NCI-H345 (cell line): ENCODE data around the gene ZNF383.
"Not testable (repeated sequence)": the region's sequence is repeated elsewhere in the genome, so short reads cannot be mapped to it uniquely, and the experiment has no call there.

Experiments used
- DNase-seq: peaks from one replicate; lab custom pipeline; 2025; lab: John Stamatoyannopoulos, UW

The ZNF383 gene

GRCh38 chr19:37217775-37218591 is at the start of gene ZNF383:
TSS of gene ZNF383 (plus strand) at chr19:37218214. CDS start at chr19:37230454, 12,240 bp downstream.
- DNase-seq = peak; percentile 97

DNA sequence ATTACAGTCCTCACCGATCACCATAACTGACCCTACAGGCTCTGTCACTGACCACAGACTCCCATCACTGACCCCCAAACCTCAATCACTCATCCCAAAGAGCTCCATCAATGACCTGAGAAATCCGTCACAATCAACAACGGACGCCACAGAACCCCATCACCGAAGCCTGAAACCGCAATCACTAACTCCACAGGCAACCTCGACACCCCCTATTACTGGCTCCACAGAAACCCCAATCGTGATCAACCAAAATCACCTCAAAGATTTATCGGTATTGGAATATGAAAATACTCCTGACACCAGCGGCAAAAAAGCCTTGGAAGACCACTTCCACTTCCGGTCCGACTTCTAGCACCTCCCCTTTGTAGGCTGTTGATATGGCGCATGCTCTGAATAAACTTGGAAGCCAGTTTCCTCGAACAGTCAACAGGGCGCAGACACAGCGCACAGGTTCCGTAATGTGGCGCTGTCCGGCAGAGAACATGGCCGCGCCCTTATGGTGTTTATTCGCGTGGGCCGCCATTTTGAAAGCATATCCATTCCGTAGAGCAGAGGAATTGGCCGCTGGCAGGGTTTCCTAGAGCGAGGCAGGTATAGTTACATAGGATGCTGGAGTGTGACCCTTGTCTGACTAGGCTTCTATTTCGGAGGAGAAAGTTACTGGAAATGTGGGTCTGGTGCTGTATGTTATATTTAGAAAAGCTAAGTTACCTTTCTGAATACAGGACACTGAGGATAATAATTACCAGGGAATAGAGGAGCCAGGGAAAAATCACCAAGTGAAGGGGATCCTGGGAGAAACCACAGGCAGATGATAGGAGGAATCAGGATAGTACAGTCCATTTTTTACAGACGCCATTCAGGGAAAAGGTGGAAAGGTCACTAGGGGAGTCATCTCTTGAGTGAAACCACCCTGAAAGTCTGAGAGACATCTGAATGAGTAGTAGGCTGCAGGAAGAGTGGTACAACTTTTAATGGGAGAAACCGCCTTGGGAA is 45.3 kb upstream of the ZNF383 start, which contains the start of gene ZNF585A:
TSS of gene ZNF585A (minus strand) at position 328 of the 999 bp plus-strand sequence. CDS start 2,785 bp downstream, outside the sequence.
- peak; percentile 99 for DNase-seq

- not testable (repeated sequence) for DNase-seq
Measured at GRCh38 chr19:37186071-37186470, 31.9 kb upstream of the ZNF383 start.

DNA sequence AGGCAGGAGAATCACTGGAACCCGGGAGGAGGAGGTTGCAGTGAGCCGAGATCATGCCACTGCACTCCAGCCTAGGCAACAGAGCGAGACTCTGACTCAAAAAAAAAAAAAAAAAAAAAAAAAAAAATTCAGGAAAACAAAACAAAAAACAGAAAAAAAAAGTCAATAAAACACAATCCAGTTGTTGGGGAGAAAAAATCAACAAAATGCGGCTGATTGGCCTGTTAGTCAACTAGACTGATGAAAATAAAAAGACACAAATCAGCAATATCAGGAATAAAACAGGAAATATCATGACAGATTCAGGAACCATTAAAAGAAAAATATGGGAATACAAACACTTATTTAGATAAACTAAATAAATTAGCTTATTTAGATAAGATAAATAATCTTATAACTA is 22.8 kb upstream of the ZNF383 start:
- not testable (repeated sequence) for DNase-seq

DNA sequence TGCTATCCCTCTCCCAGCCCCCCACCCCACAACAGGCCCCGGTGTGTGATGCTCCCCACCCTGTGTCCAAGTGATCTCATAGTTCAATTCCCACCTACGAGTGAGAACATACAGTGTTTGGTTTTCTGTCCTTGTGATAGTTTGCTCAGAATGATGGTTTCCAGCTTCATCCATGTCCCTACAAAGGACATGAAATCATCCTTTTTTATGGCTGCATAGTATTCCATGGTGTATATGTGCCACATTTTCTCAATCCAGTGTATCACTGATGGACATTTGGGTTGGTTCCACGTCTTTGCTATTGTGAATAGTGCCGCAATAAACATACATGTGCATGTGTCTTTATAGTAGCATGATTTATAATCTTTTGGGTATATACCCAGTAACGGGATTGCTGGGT is 20.9 kb upstream of the ZNF383 start:
- not testable (repeated sequence) for DNase-seq

DNA sequence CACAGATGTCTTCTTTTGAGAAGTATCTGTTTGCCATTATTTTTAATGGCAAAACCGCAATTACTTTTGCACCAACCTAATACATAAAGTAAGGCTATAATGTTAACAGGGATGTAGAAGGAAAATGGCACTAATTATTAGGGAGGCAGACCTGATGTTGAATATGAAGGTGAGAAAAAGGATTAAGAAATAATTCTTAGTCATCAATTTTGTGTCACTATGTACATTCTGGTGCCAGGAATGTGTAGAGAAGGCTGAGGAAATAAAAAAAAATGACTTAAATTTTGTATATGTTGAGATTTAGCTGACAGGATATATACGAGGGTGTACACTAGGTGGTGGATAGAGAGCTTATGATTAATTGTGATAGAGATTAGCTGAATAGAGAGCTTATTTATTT is 20.2 kb upstream of the ZNF383 start:
- no peak for DNase-seq

DNA sequence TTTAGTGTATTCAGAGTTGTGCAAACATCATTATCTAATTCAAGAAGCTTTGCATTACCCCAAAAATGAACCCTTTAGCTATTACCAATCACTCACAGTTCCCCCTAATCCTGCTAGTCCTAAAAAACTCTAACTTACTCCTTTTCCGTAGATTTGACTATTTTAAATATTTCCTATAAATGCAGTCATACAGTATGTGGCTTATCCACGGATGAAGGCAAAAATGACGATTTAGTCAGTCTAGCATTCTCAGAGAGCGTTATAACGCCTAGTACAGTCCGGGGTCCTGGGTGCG is 587 bp upstream of the ZNF383 start:
- DNase-seq = no peak

GRCh38 chr19:37218592-37218935 is 550 bp downstream of the ZNF383 start:
- no peak for DNase-seq

DNA sequence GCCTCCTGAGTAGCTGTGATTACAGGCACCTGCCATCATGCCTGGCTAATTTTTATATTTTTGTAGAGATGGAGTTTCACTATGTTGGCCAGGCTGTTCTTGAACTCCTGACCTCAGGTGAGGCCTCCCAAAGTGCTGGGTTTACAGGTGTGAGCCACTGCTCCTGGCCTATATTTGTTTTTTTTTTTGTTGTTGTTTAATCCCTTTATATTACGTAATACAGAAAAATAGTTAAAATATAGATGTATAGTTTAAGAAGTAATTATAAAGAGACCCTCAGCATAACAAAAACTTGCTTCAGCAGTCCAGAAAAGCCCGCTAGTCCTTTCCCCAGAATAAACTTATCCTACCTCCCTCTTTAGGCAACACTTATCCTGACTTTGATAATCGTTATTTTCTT is 2.4 kb downstream of the ZNF383 start:
- no peak for DNase-seq

- no peak for DNase-seq
Measured at GRCh38 chr19:37221136-37221535, 3.1 kb downstream of the ZNF383 start.

- DNase-seq = no peak
Measured at GRCh38 chr19:37226248-37226647, 8.2 kb downstream of the ZNF383 start.

DNA sequence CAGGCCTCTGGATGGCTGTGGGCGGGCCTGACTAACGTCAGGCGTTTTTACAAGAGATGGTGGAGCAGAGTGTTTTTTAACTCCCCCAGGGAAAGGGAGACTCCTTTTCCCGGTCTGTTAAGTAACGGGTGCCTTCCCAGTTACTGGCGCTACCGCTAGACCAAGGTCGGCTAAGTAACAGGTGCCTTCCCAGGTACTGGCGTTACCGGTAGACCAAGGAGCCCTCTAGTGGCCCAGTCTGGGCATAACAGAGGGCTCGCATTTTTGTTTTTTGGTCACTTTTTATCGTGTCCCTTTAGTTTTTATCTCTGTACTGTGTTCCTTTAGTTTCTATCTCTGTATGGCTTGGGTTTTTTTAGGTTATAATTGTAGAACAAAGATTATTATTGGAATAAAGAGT is 10.0 kb downstream of the ZNF383 start:
- DNase-seq = peak; percentile 14

DNA sequence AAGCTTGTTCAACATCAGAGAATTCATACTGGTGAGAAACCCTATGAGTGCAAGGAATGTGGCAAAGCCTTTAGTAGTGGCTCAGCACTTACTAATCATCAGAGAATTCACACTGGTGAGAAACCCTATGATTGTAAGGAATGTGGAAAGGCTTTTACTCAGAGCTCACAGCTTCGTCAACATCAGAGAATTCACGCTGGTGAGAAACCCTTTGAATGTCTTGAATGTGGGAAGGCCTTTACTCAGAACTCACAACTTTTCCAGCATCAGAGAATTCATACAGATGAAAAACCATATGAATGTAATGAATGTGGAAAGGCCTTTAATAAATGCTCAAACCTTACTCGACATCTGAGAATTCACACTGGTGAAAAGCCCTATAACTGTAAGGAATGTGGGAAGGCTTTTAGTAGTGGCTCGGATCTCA is 25.2 kb downstream of the ZNF383 start:
- DNase-seq = no peak

DNA sequence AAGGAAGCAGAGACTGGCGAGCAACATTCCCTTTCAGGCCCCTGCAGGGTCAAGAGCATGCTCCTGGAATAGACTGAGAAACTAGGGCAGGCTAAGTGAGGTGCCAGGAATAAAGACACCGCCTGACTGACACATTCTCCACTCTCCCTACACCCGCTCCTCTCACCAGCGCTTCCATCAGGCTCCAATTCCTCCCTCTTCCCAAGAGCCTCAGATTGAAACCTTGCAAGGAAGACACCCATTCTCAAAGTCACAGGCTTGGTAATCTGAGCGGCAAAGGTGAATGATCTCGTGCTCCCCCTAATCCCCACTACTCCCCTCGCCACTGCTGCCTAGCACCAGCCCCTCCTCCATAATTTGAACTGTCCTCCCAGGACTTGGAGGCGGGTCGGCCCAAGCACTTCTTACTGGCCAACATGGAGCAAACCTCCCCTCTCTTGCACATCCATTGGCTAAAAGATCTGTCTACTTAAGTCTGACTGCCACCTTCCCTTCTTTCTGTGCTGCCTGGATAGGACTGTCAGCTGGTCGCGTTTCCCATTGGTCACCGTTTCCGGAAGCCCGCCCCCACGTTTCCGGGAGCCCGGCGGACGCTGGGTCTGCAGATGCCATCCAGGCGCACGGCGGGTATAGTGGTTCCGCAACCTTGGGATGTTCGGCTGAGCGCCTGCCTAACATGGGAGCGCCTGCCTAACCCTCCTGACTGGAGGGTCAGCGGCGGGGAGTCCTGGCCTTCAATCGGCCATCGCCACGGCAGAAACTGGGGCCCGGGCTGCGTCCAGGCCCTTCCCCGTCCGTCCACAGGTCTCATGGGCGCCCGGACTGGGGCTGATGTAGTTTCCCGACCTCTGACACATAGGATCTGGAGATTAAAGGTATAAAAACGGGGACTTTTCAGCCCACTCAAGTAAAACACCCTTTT is 33.6 kb downstream of the ZNF383 start:
- DNase-seq = peak; percentile 98

- not testable (repeated sequence) for DNase-seq
Measured at GRCh38 chr19:37263028-37263427, 45.0 kb downstream of the ZNF383 start.

GRCh38 chr19:37267005-37267404 is 49.0 kb downstream of the ZNF383 start:
- not testable (repeated sequence) for DNase-seq

DNA sequence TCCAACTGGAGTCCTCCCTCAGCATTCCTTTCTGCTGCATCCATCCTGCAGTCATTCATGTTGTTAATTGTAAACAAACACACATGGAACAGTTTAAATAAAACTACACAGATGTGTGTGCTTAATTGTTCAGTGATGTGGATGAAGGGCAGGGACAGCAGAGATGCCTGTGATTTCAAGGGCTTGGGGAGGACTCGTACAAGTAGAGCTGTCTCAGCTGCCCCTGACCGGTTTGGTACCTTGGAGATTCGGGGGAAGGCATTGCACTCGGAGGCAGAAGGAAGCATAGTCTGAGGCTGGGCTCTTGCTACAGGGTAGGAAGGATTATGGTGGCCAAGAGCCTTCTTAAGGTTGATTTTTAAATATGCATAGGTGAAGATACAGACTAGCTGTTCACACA is 49.7 kb downstream of the ZNF383 start:
- not testable (repeated sequence) for DNase-seq

- DNase-seq = not testable (repeated sequence)
Measured at GRCh38 chr19:37280656-37281055, 62.6 kb downstream of the ZNF383 start.

DNA sequence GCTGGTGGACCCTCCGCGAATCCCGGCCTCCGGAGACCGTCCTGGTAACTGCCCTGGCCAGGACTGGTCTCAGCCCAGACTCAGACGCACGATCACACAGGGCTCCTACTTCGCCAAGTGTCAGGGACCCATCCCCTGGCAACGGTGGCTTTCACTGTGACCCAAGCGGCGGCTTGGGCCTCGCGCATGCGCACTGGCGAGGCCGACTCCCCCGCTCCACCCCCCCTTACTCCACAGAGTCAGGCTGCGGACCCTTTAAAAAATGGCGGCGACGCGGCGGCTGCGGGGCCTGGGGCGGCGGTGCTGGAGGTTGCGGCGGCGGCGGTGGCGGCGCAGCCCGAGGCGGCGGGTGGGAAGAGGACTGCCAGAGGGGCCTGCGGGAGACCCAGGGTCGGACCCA is 66.0 kb downstream of the ZNF383 start:
- DNase-seq = not testable (repeated sequence)

GRCh38 chr19:37289229-37289628 is 71.2 kb downstream of the ZNF383 start:
- DNase-seq = not testable (repeated sequence)
